Right forelimb (tissue), 1 donor: ENCODE data around the gene MAP3K20.
"Not testable (repeated sequence)": the region's sequence is repeated elsewhere in the genome, so short reads cannot be mapped to it uniquely, and the experiment has no call there.

Experiments
- DNase-seq: peaks from one replicate; pipeline ENCODE4 v3.0.0-alpha.2; 2018

Gene MAP3K20

DNA sequence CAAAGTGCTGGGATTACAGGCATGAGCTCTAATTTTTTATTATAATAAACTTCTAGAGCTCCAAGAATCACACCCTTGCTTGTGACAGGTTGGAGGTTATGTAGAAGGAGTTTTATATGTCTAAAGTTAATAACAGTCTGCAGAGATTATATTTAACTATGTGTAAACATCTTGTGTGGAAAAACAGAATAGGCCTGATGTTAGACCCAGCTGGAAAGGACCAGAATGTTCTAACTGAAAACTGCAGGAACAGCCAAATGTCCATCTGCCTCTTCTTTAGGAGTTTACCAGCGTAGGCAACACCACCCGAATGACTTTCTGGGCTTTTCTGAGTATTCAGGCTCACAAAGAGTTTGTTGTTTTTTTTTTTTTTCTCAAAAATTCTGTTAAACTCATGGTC, 211.9 kb downstream of the MAP3K20 start:
- DNase-seq = no peak

DNA sequence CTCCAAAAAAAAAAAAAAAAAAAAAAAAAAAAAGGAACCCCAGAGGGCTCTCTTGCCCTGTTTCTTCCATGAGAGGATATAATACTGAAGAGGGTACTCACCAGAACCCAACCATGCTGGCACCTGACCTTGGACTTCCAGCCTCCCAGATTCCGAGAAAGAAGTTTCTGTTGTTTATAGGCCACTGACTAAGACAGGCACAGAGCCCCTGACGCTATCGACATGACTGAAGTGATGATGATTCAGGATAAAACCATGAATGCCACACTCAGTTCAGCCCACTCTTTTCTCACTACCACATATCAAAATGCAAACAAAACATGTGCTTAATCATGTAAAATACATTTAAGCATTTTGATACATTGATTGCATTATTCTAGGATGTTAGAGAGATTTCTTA, 212.9 kb downstream of the MAP3K20 start:
- no peak for DNase-seq

GRCh38 chr2:173290046-173290445, 214.4 kb downstream of the MAP3K20 start:
- no peak for DNase-seq

GRCh38 chr2:173290518-173290917, 214.9 kb downstream of the MAP3K20 start:
- no peak for DNase-seq

DNA sequence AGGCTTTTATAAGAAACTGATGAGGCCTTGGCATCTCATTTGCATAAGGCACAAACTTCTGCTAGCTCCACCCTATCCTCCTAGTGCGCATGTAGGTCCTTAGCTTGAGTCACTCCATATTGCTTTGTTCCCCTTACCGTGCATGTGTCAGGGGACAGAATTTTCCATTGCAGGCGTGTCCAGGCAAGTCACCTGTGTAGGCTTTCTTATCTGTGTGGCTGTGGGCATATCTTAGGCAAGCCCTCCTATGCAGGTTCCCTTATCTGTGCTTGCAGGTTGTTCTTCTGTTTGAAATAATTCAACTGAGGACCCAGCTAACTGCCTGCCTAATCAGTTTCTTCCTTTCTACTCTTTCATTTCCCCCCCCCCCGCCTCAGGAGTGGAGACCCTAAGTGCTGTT, 215.8 kb downstream of the MAP3K20 start:
- no peak for DNase-seq

DNA sequence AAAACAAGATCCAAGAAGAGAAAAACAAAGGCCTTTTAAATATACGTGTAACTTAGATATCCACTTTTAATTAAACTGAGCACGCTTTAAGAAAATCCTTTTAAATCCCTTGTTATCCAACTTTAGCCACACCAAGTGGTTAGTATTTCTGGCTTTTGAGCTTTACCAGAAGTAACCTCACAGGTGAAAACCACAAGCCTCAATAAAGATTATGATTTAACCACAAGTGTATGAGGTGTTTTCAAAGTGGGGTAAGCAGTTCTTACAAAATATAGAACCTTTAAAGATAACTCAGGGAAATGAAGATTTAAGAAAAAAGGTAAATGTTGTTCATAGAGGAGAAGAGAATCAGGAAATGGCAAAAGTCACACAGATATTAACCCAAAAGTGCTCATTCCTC, 220.6 kb downstream of the MAP3K20 start:
- DNase-seq = no peak

DNA sequence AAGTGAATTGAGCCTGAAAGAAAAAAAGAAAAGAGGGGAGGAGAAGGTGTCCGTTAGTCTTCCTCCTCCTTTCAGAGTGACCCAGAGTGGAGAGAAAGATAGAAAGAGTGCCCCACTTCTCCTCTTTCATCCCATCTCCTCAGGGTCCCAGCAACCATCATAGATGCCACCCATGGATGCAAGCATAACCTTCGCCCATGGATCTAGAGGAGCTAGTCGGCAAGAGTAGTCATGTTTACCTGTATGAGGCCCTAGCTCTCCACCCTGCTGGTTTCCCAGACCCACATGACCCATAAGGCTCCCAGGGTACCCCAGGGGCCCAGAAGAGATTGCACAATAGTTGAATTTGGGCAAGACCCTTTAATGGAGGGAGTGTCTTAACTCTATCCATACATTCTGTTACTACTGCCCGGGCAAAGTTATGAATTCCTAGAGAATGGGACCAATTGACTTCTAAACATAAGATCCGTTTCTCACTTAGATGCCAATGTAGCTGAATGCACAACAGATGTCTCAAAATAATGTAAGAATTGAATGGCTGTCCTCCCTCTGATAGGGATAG, 223.0 kb downstream of the MAP3K20 start:
- no peak for DNase-seq

GRCh38 chr2:173299764-173300163, 224.1 kb downstream of the MAP3K20 start:
- no peak for DNase-seq

DNA sequence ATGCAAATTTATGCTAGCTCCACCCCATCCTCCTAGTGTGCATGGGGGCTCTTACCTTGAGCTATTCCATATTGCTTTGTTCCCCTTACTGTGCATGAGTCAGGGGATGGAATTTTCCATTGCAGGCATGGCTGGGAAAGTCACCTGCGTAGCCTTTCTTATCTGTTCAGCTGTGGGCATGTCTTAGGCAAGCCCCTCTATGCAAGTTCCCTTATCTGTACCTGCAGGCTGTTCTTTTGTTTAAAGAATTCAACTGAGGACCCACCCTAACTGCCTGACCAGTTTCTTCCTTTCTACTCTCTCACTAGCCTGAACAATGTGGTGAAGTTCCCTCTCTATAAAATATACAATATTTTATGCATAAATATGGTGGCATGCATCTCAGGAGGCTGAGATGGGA, 224.8 kb downstream of the MAP3K20 start:
- DNase-seq = no peak

- DNase-seq = not testable (repeated sequence)
Measured at GRCh38 chr2:173301549-173301948, 225.9 kb downstream of the MAP3K20 start.

- DNase-seq = no peak
Measured at GRCh38 chr2:173305303-173305702, 229.7 kb downstream of the MAP3K20 start.

DNA sequence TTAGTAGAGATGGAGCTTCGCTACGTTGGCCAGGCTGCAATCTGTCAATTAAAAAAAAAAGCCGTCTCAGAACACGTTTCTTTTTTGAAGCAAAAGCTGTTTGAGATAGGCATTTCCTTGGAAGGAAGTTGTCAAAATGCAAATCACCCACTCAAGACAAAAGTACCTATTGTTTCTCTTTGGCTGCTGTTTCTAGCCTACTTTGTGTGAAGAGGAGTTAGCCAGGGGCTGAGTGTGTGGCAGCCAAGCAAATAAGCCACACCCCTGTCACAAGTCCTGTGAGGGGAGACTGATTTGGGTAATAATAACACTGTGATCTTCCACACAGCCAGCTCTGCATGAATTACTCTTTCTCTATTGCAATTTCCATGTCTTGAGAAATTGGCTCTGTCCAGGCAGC, 231.6 kb downstream of the MAP3K20 start:
- DNase-seq = no peak

DNA sequence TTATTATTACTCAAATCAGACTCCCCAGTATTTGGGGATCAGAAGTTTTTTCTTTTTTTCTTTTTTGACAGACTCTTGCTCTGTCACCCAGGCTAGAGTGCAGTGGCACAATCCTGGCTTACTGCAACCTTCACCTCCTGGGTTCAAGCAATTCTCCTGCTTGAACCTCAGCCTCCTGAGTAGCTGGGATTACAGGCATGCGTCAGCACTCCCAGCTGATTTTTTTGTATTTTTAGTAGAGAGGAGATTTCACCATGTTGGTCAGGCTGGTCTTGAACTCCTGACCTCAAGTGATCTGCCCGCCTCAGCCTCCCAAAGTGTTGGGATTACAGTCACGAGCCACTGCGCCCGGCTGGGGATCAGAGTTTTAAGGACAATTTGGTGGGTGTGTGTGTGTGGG, 233.7 kb downstream of the MAP3K20 start:
- DNase-seq = not testable (repeated sequence)

DNA sequence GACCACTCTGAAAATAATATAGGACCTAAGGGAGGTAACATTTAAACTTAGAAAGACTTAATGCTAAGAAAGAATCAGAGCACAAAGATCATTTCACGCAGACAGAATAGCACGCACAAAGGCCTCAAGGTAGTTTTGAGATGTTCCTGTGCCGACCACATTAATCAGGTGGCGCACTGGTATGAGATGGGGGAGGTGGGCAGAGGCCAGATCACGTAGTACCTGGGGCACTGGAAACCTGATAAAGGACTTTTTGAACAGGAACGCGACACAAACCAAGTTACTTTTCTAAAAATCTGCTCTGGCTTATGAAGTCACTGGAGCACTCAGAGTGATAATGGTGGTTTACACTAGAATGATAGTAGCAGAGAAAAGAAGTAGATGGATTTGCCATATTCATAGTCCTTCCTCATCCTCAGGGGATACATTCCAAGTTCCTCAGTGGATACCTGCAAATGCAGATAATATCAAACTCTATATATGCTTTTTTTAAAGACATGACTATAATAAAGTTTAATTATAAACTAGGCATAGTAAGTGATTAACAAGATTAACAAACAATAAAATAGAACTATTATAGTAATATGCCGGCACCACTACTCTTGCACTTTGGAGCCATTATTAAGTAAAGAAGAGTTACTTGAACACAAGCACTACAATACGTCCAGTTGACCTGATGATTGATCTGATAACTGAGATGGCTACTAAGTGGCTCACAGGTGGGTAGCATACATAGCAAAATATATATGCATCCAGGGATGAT, 236.4 kb downstream of the MAP3K20 start:
- DNase-seq = no peak
